Left lobe of liver (tissue), 2 donors: ENCODE measurements around the gene CTIF. TPM values are rescaled to one million over a fixed set of nuclear protein-coding genes. Genes with fewer than 3 reads are reported as not detected.

Experiments used
- ATAC-seq: fragments of 200-7000 bp; cut with Tn5 transposase; one replicate; pipeline ENCODE4 v1.9.1; 2020; ENCODE audit warnings: mild to moderate bottlenecking, moderate library complexity
- DNase-seq: peaks from one replicate; pipeline ENCODE4 v3.0.0-alpha.2; 2020; ENCODE audit warnings: low spot score
- total RNA-seq: library from RNA; stranded (reverse); gene quantifications from one replicate; pipeline ENCODE4 v1.2.1, GENCODE V29; 2021
- donor health status: DM: no; HTN: no; CAD: no; lungs with moderate emphysema.
- donor health status: DM: no; HTN: yes; CAD: no.

Gene CTIF
- total RNA-seq, 1 donor from 2014 or later: 74.4 TPM

DNA sequence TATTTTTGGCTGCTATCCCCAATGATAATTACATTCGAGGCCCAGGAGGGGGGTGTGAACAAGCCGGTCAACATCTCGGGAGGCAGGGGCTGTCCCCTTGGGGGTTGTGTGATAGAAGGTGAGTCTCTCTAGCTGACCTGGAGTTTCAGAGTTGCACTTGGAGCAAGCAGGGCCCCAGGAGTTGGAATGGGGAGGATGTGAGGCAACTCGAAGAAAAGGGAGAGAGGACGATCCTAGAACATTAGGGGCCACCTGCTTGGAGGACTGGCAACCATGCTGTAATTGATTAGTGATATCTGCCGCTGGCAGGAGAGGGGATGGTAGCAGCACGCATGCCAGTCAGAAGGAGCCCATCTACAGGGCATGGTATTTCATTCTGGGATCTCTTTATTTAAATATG, 122.6 kb downstream of the CTIF start:
- ATAC-seq (no peak), DNase-seq (peak; percentile 19)

- ATAC-seq (peak; percentile 22), DNase-seq (peak; percentile 44)
These were observed 123.3 kb downstream of the CTIF start for GRCh38 chr18:48662011-48662661.

- DNase-seq: peak; percentile 37
- no peak for ATAC-seq
These were observed 124.5 kb downstream of the CTIF start for GRCh38 chr18:48663096-48663930.

- peak; percentile 80 for DNase-seq
- ATAC-seq: peak; percentile 80
These were observed 125.4 kb downstream of the CTIF start for GRCh38 chr18:48663931-48664847.

DNA sequence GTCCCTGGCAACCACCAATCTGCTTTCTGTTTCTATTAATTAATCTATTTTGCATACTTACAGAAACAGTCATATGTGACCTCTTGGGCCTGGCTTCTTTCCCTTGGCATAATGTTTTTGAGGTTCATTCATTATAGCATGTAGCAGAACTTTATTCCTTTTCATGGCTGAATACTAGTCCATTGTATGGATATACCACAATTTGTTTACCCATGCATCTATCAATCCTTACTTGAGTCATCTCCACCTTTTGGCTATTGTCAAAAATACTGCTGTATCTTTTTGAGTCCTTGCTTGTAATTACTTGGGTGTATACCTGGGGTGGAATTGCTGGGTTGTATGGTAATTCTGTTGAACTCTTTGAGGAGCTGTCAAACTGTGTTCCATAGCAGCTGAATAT, 126.8 kb downstream of the CTIF start:
- DNase-seq: no peak
- ATAC-seq: no peak

DNA sequence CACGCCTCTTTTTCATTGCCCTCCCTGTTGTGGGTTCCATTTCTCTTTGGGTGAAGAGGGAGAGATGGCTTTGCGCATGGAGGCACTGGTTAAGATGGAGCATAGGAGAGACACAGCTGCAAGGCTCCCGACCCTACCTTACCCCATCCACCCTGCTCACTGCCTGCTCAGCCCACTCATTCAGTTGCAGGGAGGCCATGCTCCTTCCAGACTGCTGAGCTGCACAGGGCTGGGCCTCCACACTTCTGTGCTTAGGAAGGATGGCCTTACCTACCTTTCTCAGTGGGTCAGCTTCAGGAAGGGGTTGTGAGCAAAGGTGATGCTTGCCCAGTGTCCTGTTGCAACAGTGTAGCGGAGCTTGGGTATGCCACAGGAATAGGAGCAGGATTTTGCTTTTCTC, 127.8 kb downstream of the CTIF start:
- DNase-seq: peak; percentile 43
- ATAC-seq: no peak

DNA sequence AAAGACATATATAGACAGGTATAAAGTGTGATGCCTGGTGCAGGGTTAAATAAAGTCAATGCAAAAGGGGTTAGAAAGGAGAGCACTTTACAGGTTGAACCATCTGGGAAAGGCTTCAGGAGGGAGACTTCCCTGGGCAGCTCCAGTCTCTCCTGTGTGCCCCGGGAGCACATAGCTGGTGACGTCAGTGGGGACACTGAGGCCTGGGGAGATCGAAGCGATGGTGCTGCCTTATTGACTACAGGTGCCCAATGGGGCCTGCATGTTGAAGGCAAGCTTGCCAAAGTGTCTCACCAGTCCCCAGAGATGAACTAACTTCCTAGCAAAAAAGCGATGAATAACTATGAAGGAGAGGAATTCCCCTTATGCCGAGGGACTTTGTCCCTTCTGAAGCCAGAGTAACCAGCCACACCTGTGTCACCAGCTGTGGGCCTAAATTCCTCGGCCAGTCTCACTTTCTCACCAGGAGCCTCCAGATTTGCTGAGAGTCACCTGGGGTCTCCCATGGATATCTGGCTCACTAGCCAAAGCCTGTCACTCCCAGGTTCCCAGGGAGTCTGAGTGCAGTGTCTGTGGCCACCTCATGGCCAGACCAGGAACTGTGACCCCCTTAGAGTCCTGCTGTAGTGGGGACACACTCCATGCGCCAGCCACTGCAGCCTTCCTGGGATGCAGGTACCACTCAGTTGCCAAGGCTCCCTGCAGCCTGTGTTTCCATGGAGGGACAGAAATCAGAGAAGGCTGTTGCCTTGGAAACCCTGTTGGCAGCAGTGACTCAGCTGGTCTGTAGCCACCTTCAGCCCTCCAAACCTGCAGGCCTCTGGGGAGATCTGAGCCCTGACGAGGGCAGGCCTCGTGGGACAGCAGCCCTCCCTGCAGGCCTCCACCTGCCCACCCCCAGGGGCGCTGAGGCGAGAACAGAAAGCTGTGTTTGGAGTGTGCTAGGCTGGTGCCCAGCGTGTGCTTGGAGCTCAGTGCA, 128.7 kb downstream of the CTIF start:
- ATAC-seq (no peak), DNase-seq (peak; percentile 30)

- ATAC-seq (peak; percentile 41), DNase-seq (peak; percentile 47)
These were observed 129.8 kb downstream of the CTIF start for GRCh38 chr18:48668466-48669179.

DNA sequence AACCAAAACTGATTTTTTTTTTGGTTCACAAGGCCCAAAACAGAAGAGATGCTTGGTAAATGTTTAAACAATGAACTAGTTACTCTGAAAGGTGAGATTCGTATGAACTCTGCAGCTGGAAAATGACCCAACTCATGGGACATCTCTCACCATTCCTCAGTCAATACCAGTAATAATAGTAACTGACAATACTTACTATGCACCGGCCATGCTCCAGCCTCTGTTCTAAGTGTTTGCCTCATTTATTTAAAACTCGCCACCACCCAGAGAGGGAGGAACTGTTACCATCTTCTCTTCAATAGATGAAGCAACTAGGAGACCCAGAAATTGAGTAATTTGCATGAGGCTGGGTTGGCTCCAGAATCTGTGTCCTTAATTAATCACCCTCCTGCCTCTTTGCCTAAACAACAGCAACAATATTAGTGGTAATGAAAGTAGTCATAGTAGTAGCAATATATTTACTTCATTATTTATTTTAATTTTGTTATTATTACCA, 130.4 kb downstream of the CTIF start:
- ATAC-seq (no peak), DNase-seq (peak; percentile 15)

DNA sequence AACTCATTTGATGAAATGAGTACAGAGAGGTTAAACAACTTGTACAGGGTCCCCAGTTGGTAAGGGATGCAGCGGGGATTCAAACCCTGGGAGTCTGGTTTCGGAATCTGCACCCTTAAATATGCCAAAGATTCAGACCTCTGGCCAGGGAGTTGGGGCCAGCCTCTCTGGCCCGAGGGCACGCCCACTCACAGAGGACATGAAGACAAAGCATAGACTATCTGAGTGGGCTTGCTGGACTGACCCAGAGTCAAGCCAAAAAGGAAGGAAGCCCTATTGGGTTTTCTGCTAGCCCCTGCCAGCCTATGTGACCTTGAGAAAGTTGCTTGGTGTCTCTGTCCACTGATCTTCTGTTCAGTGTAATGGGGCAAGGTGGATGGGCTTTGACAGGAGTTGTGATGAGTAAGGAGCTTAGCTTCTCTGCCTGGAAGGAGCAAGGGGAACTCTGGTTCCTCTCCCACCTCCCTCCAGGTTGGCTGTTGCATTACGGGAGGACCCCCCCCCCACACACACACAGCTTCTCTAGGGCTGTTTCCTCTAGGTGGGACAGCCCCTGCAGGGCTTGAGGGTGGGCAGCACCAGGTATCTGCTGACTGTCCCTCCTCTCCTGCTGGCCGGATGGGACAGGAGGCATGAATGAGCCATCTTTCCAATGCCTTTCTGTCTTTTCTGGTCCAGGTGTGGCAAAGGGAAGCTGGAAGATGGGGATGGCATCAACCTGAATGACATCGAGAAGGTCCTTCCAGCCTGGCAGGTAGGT, 131.3 kb downstream of the CTIF start:
- DNase-seq (peak; percentile 14), ATAC-seq (no peak)

DNA sequence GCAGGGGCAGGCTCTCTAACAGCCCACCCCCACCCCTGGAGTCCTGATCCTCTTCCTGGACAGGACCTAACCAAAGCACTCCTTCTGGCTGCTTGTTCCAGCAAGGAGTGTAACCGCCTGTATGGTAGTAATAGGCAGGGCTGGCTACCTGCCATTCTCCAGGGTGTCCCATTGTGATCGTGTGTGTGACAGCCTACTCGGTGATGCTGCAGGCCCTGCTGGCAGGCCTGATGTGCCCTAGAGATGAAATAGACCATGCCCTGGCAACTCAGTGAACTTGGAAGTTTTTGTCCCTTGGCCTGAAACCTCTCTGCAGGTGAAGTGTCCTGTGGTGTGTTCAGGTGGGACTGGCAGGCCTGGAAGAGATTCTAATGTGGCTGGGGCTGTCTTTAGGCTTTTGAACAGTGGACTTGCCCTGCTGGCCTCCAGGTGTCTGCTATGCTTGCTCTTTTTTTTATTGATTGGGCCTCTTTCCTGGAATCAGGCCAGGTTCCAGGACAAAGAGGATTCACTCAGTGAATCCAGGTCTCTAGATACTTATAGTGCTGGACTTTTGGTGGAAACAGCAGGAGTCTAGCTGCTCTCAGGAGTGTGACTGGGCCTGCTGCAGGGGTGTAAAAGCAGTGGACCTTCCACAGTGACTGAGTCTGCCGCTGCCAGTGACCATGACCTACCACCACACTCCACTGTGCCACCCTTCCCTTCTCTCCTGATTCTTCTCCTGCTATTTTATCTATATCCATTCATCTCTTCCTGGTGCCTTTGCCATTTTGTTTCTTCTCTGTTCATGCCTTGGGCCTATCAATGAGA, 132.1 kb downstream of the CTIF start:
- peak; percentile 26 for ATAC-seq
- DNase-seq: peak; percentile 67

DNA sequence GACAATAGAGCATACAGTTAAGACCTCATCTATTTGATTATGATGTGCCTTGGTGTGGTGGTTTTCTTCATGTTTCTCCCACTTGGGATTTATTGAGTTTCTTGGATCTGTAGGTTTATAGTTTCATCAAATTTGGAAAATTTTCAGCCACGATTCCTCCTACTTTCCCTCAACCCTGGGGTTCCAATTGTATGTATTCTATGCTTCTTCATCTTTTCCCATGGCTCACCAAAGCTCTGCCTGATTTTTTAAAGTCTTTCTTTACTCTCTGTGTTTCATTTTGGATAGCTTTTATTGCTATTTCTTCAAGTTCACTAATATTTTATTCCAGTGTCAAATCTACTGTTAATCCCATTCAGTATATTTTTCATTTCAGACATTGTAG, 132.7 kb downstream of the CTIF start:
- ATAC-seq (no peak), DNase-seq (no peak)

- ATAC-seq: no peak
- no peak for DNase-seq
These were observed 134.0 kb downstream of the CTIF start for GRCh38 chr18:48672671-48673340.

- DNase-seq: no peak
- no peak for ATAC-seq
These were observed 134.6 kb downstream of the CTIF start for GRCh38 chr18:48673456-48673852.

DNA sequence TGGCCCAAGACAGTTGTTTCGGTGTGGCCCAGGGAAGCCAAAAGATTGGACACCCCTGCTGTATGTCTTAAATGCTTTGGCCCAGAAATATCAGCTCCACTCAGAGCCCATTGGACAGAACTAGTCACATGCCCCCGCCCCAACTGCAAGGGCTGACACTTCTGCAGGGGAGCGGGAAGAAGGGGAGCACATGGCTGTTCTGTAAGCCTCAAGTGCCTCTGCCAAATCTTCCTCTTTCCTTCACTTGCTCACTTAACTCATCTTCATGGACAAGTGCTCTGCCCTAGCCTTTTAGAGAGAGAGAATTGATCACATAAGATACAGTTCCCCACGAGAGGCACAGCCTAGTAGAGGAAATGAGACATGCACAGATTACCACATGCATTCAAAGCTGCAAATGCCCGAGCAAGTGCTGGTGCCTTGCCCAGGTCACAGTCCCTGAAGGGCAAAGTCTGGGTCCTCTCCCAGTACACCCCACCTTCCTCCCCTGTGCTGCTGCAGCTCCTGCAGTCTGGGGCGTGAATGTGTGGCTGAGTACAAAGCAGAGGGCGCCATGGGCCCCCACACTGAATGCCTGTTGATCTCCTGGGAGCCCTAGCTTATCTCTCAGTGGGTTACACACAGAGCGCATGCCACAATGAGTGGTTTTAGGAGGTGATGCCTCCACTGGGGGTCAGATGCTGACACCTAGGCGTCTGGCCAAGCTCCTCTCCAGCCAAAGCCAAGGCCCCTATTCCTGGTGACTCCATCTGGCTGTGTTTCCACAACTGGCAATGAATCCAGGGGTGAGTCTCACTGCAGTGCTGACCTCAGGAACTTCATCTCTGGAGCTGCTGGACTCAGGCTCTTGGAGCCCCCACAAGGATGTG, 135.3 kb downstream of the CTIF start:
- DNase-seq (peak; percentile 84), ATAC-seq (peak; percentile 65)

- peak; percentile 40 for DNase-seq
- ATAC-seq: no peak
These were observed 136.0 kb downstream of the CTIF start for GRCh38 chr18:48674758-48675351.
